Hematopoietic multipotent progenitor cell treated with erythropoietin and hydrocortisone succinate and interleukin-3 and kit ligand, for 4 days (in vitro differentiated cells): ENCODE measurements around the gene COL5A1.

Source experiments
- DNase-seq: peaks from one replicate; pipeline ENCODE4 v3.0.0-alpha.2; 2015

The COL5A1 gene

DNA sequence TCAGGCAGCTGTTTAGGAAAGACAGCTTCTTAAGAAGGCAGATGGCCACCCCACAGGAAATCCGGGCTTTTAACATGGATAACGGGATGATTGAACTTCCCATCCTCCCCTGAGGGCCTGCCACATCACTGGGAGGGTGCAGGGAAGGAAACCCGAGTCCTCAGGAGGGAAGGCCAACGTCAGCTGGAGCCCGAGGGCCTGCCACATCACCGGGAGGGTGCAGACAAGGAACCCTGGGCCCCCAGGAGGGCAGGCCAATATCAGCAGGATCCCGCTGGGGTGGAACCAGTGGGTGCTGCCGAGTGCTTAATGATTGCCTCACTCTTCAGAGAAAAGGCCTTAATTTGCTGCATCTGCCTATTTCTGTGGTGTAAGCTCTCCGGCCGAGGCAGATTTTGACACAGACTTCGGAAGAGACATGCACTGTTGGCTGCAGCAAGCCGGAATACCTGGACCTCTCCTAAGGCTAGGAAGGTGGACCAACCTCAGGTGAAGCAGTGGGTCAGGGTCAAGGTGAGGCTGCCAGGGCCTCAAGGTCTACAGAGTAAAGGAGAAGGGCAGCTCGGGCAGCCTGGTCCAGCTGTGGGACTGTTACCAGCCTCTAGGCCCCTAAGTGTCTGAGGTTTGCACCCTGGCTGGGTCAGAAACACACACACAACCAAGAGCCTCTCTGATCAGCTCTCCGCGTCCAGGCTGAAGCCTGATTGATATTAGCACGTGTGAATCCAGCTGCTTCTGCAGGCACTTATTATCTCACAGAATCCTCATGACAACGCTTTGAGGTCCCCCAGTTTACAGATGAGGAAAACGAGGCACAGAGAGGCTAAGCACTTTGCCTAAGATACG lies 14.8 kb upstream of the COL5A1 start:
- DNase-seq = no peak

DNA sequence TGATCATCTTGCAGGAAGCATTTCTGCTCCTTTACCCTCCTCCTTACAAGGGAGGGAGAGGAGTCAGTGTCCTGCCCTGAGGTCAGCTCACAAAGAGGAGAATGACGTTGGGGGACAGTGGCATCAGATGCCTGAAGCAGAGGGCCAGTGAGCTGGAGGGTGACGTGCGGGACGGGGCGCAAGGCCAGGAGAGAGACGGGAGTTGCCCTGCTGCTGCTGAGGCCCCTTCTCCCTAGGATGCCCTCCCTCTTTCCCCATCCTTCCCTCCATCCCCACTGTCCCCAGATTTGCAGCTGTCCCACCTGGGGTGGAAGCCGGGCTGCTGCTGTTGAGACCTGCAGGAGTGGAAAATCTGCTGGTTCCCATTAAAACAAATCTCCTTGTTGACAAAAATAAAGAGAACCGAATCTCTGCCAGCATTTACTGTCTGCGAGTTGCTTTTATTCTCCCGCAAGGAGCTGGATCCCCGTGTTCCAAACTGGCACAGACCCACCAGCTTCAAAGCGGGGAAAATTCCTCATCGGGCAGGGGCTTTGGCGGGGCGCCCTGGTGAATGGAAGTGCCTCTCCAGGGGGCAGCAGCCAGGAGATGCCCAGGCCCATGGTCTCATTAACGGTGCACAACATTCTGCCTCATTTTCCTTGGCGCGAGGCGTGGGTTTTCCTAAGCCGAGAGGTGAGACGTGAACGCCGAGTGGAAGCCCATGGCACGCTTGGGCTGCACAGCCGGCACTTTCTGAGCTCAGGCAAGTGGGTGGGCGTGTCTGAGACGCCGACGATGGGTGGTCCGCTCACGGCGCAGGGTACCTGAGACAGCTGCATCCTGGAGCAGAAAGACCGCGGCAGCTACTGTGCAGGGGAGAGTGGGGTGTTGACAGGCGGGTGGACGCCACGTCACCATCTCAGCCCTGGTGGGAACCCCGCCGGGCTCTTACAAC lies 13.9 kb upstream of the COL5A1 start:
- DNase-seq = no peak

DNA sequence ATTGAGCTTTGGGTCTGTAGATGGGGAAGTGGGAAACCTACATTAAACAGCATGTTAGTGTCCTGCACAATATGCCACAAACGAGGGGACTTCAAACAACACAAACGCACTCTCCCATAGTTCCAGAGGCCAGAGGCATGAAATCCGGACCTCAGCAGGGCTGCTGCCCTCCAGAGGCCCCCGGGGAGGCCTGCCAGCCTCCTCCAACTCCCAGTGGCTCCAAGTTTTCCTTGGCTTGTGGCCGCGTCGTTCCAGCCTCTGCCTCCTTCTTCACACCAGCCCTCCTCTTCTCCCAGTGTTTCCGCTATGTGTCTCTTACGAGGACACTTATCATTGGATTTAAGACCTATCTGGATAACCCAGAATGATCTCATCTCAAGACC lies 13.3 kb upstream of the COL5A1 start:
- no peak for DNase-seq

DNA sequence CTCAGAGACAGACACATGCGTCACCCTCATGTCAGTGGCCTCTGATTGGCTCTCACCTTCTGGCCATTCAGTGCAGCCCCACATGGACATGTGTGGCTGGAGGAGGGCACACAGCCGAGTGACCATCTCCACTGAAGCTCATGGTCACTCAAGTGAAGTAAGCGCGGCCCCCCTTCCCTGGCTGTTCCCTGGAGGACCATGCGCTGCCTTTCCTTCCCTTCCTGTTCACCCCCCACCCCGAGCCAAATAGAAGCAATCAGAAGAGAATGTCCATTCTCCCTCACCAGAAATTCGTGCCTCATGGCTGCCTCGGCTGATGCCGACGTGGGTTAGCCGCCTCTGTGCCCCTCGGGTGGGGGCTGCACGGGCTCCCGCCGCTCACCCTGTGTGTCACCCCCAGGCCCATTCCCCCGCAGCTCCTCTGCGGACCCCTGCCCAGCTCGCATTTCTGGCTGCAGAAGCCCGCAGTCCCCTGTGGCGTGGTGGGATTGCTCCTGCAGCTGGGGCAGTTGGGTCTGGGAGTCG lies 12.5 kb upstream of the COL5A1 start:
- no peak for DNase-seq

DNA sequence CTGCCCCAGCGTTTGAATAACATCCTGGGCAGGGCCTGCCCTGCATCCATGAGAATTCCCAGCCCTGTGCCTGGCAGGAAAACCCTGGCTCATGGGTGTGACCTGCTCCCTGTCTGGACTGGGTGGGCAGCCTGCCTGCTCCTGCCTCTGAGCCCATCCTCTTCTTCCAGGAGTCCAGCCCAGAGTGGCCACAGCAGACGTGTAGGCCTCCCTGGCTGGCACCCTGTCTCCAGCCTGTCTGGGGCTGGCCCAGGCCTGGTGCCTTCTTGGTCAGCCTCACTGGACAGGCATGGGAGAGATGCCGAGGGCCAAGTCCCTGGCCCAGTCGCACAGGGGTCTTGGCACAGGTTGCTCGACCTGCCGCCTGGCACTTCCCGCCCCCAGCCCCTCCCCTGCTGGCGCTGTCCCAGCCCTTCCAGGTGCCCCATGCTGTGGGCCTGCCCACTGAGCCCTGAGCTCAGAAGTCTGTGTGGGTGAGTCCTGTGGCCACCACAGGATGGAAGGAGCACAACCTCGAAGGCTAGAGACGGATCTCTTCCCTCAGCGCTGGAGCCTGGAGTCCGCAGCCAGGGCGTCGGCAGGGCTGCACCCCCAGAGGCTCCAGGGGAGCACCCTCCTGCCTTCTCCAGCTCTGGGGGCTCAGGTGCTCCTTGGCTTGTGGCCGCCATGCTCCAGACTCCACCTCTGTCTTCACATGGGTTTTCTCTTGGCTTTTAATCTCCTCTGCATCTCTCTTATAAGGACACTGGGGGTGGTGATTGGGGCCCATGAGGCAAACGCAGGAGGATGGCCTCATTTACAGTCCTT lies 11.8 kb upstream of the COL5A1 start:
- no peak for DNase-seq

DNA sequence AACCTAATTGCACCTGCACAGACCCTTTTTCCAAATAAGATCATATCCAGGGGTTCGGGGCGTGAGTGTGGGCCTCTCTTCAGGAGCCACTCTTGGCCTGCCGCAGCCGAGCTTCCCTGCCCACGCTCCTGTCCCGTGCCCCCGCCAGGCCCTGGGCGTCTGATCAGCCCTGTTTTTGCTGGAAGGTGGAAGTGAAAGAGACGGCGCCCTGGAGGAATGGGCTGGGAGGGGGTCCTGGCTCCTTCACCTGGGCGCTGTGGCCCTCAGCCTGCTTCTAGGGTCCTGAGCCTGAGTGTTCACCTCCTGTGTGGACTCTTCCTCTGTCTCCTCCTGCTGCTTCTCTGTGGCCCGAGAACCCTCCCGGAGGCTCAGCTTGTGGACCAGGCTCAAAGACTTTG lies 11.2 kb upstream of the COL5A1 start:
- no peak for DNase-seq

DNA sequence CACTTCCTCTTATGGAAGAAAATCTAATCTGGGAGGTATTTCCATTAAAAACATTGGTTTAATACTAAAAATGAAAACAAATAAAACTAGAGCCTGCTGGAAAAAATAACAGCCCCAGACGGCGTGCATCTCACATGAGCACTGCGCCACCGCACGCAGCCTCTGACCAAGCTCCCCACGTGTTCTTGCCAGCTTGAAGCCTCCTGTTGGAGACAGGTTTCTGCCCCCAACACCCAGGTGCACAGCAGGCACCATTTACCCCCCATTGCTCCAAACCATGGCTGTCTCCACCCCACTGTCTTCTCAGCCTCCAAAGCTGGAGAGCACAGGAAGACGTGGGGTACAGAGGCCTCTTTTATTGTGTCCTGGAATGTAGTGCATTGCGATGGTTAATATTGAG lies 10.7 kb upstream of the COL5A1 start:
- DNase-seq = no peak

DNA sequence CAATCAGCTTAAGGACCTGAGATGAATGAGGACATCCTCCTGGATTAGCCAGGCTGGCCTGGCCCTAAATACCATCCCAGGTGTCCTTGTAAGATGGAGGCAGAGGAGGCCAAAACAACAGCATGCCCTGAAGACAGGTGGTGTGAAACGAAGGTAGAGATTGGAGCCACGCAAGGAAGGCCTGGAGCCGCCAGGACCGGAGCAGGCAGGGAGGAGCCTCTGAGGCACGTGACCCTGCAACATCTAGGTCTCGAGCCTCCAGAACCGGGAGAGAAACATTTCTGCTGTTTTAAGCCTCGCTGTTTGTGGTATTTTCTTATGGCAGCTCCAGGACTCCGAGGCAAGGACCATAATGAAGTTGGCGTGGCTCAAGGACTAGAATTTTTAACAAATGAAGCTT lies 9.7 kb upstream of the COL5A1 start:
- DNase-seq = no peak

DNA sequence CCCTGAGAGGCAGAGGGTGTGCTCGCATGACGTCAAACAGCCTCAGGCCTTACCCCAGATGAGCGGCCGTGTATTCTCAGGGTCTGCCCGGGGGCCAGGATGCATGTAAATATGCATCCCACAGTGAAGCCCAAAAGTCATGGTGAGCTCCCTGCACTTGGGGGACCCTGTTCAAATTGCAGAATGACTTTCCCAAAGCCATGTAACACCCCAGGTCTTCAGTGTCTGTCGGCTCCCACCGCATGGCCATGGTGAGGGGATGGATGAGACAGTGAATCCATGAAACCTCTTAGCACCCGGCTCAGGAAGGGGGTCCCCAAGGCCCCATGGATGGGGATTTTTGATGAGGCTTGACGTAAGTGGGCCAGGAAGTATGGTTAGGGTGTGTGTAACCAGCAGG lies 9.3 kb upstream of the COL5A1 start:
- no peak for DNase-seq

DNA sequence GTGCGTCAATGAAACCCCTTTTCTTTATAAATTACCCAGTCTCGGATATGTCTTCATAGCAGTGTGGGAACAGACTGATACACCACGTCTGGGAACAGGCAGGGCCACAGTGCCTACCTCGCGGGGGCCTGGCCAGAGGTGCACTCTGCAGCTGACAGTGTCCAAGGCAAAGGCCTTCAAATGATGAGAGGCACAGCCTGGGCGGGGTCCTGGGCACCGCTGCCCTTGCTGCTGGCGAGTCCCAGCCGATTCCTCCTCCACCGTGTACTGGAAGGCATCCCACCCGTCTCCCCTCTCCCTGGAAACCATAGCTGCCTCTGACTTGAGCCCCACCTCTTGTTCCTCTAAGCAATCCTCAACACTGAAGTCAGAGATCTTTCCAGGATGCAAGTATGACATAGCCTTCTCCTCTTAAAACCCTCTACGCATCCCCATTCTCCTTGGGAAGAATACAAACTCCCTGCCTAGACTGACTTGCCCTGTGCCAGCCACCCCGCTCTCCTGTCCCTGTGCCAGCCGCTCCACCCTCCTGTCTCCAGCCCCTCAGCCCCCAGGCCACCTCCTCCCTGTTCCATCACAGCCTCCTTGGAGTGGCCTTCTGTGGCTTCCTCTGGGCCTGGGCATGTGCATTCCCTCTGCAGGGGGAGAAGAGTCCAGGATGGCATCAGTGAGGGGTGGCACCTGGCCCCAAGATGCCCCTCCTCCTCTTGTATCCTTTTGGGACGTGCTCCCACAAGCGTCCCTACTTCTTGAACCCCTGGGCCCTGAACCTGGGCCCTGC lies 8.1 kb upstream of the COL5A1 start:
- no peak for DNase-seq

DNA sequence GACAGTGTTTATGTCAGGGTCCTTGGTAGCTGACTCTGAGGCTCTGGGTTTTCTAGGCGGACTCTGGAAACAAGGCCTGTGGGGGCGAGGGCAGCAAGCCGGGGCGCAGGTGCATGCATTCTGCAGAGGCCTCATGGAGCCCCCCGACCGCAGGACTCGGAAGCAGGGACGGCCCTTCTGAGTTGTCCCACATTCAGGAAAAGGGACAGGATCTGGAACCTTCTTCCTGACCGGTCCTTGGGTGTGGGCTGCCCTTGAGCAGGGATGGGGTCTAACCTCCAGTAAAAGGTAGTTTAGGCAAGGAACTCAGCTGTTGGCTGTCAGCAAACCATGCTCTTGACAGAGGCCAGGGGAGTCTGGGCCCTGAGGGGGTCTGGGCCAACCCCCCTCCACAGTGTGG lies 7.4 kb upstream of the COL5A1 start:
- DNase-seq = no peak

DNA sequence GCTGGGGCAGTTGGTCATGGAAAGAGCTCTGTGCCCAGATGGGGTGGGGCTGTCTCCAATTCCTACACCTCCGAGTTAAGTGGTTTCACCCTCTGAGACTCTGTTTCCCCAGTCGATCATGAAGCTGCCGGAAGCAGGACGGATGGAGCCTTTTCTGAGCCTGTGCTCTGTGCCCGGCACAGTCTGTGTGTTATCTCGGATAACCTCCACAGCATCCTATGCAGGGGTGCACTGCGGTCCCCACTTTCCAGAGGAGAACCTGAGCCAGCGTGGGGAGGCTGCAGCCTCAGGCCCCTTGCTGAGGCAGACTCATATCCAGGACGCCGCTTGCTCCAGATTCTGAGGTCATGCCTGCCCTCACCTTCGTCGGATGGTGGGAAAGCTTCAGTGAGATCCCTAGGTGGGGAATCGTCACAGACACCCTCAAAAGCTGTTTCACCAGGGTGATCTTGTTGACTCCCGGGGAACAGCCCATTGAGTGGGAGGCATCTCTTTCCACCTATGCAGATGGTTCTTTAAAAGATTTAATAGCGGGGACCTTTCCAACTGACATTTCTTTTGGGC lies 6.9 kb upstream of the COL5A1 start:
- no peak for DNase-seq

DNA sequence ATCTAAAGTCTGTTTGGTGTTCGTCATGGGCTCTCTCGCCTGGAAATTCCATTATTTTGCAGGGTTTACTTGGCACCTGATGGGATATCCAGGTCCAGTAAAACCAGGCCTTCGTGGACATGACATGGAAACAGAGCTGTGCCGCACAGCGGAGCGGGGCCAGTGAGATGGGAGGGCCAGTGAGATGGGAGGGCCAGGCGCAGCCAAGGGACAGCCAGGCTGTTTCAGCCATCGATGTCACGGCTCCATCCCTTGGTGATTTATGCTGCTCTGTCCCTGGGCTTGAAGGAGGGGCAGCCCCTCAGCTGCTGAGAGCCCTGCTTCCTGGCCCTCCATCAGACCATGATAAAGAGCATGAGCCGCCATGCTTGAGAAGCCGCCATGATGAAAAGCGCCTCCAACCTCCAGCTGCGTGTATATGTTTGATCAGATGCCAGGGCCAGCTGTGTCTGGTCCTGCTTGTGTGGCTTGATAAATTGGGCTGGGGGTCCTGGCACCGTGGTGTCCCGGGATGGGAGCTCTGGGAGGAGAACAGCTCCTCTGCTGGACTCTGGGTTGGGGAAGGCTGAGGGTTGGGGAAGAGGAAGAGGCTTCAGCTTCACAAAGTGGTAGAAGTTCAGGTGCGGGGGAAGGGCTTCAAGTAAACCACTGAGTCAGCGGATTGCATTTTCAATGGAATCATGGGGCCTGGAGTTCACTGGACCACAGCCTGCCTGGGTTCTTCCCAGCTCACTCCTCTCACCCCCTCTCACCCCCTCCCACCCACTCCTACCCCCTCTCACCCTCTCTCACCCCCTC lies 6.1 kb upstream of the COL5A1 start:
- DNase-seq = no peak

DNA sequence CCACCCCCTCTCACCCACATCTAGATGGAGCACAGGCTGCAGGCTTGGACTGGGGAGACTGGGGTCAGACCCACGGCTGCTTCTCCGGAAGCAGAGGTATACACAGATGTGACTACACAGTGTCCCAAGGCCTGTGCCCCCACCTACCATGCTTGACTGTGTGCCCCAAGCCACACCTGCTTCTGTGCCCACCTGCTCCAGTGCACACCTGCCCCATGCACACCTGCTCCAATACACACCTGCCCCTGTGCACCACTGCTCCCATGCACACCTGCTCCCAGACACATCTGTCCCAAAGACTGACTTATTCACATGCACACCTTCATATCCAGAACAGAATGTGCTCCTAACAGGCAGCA lies 5.5 kb upstream of the COL5A1 start:
- no peak for DNase-seq

DNA sequence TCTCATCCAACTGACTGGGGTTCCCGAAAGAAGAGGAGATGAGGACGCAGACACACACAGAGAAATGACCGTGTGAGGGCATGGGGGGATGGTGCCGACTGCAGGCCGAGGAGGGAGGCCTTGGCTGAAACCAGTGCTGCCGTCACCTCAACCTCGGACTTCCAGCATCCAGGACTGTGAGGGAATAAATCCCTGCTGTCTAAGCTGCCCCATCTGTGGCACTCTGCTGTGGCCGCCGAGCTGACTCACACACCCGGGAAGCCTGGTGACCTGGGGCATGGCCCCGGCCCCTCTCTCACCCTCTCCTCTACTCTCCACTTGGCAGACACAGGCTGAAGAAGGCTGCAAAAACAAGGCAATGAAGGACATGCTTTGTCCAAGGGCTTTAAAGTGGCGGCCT lies 4.4 kb upstream of the COL5A1 start:
- no peak for DNase-seq

DNA sequence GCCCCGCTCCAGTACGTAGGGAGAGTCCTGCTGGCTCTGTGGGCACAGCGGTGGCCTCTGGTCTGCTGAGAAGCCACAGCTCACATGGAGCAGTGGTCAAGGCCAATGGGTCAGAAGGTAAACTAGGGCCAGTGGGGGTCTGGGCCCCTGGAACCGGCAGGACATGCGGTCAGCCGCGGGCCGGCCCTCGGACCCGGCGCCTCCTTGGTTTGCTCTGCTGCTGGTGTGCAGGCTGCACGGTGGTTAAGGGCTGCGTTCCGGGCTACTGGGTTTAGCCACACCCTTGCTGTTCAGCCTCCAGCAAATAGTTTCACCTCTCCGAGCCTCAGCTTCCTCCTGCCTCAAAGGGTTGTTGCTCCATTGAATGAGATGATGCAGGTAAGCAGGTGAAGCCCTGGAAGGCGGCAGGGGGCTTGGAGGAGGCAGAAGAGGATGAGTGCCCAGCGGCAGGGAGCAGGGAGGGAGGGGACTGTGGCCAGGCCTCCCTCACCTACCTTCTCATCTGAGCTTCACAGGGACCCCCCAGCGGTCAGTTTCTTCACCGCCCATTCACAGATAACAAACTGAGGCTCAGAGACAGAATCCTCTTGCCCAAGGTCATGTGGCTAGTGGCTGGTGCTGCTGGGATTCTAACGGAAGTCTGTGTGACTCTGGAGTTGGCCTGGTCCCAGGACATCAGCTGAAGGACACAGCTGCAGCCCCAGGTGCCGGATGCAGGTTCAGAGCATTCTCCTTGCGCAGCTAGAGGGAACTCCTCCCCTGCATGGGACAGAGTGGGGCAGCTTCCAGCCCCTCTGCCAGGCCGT lies 3.7 kb upstream of the COL5A1 start:
- DNase-seq = no peak

DNA sequence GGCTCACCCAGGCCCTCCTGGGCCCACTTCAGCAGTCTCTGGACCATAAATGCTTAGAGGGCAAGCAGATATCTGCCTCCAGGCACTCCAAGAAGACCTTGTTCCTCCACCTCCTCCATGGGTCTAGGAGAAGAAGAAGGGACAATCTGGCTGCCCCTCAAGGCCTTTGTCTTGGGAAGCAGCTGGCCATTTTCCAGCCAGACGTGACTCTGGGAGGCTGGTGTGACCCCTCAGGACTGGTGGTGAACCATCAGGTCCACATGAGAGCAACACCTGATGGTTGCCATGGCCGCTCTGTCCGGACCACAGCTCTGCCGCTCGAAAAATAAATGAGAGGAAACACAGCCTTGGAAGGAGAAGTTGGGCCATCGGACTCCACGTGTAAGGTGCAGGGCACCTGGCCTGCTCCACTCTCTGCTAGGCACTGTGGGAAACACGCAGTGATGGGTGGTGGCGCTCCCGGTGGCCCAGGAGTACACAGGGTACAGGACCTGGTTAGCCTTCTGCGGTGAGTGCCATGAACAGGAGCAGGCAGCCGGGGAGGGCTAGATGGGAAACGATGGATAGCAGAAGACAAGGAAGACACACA lies 3.0 kb upstream of the COL5A1 start:
- DNase-seq = no peak

DNA sequence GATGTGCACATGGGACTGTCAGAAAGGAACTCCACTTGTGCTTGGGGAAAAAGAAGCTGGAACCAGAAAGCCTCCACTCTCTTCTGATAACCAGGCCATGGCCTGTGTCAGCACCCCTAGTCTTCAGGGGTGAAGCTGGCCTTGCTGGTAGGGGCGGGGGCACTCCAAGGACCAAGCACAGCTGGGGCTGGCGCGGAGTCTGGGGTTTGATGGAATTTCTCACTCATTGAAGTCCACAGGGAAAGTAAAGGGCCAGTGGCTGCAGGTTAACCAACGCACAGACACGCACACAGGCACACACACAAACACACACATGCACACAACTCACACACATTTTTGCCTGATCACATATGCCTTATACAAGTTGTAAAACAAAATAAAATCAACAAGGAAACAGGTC lies 1.6 kb upstream of the COL5A1 start:
- no peak for DNase-seq

DNA sequence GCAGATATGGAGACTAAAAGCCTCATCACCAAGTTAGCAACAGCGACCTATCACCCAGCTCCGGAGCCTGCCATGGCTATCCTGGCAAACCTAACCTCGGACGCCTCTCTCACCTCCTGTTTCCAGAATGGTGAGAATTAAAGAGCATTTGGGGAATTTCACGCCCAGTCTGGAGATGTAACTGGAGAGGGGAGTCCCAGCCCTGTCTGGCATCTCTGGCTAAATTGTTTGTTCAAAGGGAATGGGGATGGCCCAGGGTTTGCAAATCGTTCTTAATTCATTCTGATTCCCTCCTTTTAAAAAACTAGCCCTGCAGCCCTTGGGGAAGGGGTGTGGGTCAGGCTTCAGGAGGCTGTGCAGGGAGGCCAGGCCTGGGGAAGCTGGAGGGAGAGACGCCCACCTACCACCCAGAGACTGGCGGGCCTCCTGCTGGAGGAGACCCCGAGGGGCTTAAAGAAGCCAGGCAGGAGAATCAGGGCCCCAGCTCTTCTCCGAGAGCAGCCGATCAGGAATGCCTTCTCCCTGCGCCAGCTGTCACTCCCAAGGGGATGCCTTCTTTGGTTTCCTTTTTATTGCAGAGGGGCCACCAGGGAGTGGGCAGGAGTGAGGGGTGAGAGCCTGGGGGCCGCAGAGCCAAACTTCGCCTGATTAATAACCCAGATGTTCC lies 964 bp upstream of the COL5A1 start:
- no peak for DNase-seq
